HCT116 (cell line): Measurements from ENCODE around the gene AWAT2. TPM values are rescaled to one million over a fixed set of nuclear protein-coding genes. Genes with fewer than 3 reads are reported as not detected.

Experiments used
- ATAC-seq: fragments of 200-7000 bp; cut with Tn5 transposase; 2 replicates; pipeline ENCODE4 v1.9.1; 2020; ENCODE audit warnings: mild to moderate bottlenecking, moderate library complexity
- BruUV-seq: library from RNA; stranded (reverse); fragments of 400-500 nt; replicated peaks from 2 replicates; lab custom pipeline; 2021; lab: Mats Ljungman, UMichigan
- CTCF ChIA-PET: fragments of 300-600 bp; sonication (Branson Sonifier 250); formaldehyde crosslinking; loops from one replicate; lab custom pipeline; 2021; ENCODE audit warnings: antibody characterized with exemption; lab: Charles Lee
- POLR2A ChIA-PET: fragments of 300-600, 350-600 bp; sonication (Branson Sonifier 250); formaldehyde crosslinking; loops from one replicate; lab custom pipeline; 2021; ENCODE audit warnings: antibody characterized with exemption; lab: Charles Lee
- RAD21 ChIA-PET, 2 experiments: fragments of 300-600 bp; sonication (Branson Sonifier 250); formaldehyde crosslinking; loops; one replicate each; lab custom pipeline; 2023; ENCODE audit warnings: low total read pairs in 2 of 2; ENCODE audit not compliant: uncharacterized antibody in 2 of 2, unreplicated experiment in 2 of 2, low non-redundant PET in 1 of 2; lab: Charles Lee
- DNase-seq: peaks from one replicate; pipeline ENCODE4 v3.0.0-alpha.2; 2010; ENCODE audit warnings: low read depth, low spot score
- H2AFZ ChIP-seq: fragments of 200-600 bp; shearing (Covaris generic), sonication (generic); 2 replicates; pipeline ENCODE4 v1.6.1; 2017; ENCODE audit warnings: low read depth, mixed run types, mixed read lengths, antibody characterized with exemption, low read length; ENCODE audit not compliant: poor library complexity, severe bottlenecking
- H3K27ac ChIP-seq: 2 replicates; pipeline ENCODE4 v1.5.1; 2012; ENCODE audit warnings: low read depth, low read length
- H3K27me3 ChIP-seq: fragments of 200-600 bp; sonication (generic); 2 replicates; pipeline ENCODE4 v1.6.1; 2016; ENCODE audit warnings: mixed run types, low read length, mixed read lengths; ENCODE audit not compliant: insufficient read depth
- H3K36me3 ChIP-seq, 2 experiments: fragments of 200-500 bp in 1 of 2; fragments of 200-600 bp in 1 of 2; sonication (Bioruptor generic) in 1 of 2; sonication (generic) in 1 of 2; 2 replicates each; pipeline versions ENCODE4 v1.5.1 to v1.6.1; 2014 to 2016; ENCODE audit warnings: low read length in 2 of 2, inconsistent platforms in 1 of 2, mixed read lengths in 1 of 2, mixed run types in 1 of 2; ENCODE audit not compliant: insufficient read depth in 2 of 2, control insufficient read depth in 1 of 2
- H3K4me1 ChIP-seq, 2 experiments: fragments of 200-600 bp in 1 of 2; sonication (generic) in 1 of 2; 2 replicates each; pipeline versions ENCODE4 v1.5.1 to v1.6.1; 2012 to 2017; ENCODE audit warnings: low read length in 2 of 2, inconsistent platforms in 1 of 2, mild to moderate bottlenecking in 1 of 2, mixed read lengths in 1 of 2, mixed run types in 1 of 2, moderate library complexity in 1 of 2; ENCODE audit not compliant: insufficient read depth in 2 of 2, control insufficient read depth in 1 of 2
- H3K4me2 ChIP-seq: fragments of 200-600 bp; sonication (generic); 2 replicates; pipeline ENCODE4 v1.6.1; 2017; ENCODE audit warnings: mixed run types, low read length, mixed read lengths
- H3K4me3 ChIP-seq, 2 experiments: fragments of 200-600 bp in 1 of 2; sonication (generic) in 1 of 2; replicated peaks in 1 of 2; 2 replicates each; pipeline ENCODE4 v1.5.1; 2011 to 2016; ENCODE audit warnings: low read length in 2 of 2, control low read depth in 1 of 2, low read depth in 1 of 2, mild to moderate bottlenecking in 1 of 2, mixed read lengths in 1 of 2, mixed run types in 1 of 2
- H3K79me2 ChIP-seq: fragments of 200-600 bp; sonication (generic); 2 replicates; pipeline ENCODE4 v1.6.1; 2017; ENCODE audit warnings: mild to moderate bottlenecking, mixed run types, low read length, moderate library complexity, mixed read lengths; ENCODE audit not compliant: insufficient read depth
- H3K9ac ChIP-seq: fragments of 200-600 bp; sonication (generic); 2 replicates; pipeline ENCODE4 v1.6.1; 2016; ENCODE audit warnings: low read length, mixed read lengths
- H3K9me2 ChIP-seq: fragments of 200-600 bp; sonication (generic), shearing (Covaris generic); 2 replicates; pipeline ENCODE4 v1.6.1; 2017; ENCODE audit warnings: mixed run types, mild to moderate bottlenecking, moderate library complexity; ENCODE audit not compliant: insufficient read depth
- H3K9me3 ChIP-seq, 2 experiments: fragments of 200-500 bp in 1 of 2; fragments of 200-600 bp in 1 of 2; sonication (Bioruptor generic) in 1 of 2; sonication (generic) in 1 of 2; 2 replicates each; pipeline ENCODE4 v1.6.1; 2014 to 2017; ENCODE audit warnings: low read length in 2 of 2, mixed read lengths in 2 of 2, inconsistent platforms in 1 of 2, low read depth in 1 of 2, mild to moderate bottlenecking in 1 of 2, mixed run types in 1 of 2, moderate library complexity in 1 of 2; ENCODE audit not compliant: control insufficient read depth in 1 of 2, insufficient read depth in 1 of 2
- H4K20me1 ChIP-seq: fragments of 200-600 bp; sonication (generic), shearing (Covaris generic); 2 replicates; pipeline ENCODE4 v1.6.1; 2017; ENCODE audit warnings: mixed run types, mild to moderate bottlenecking, moderate library complexity; ENCODE audit not compliant: insufficient read depth
- CEBPB ChIP-seq: IDR thresholded peaks from 2 replicates; pipeline ENCODE4 v1.6.1; 2012; ENCODE audit warnings: low read depth
- EGR1 ChIP-seq: IDR thresholded peaks from 2 replicates; pipeline ENCODE4 v1.6.1; 2012; ENCODE audit warnings: low read depth
- ELF1 ChIP-seq: IDR thresholded peaks from 2 replicates; pipeline ENCODE4 v1.6.1; 2012; ENCODE audit warnings: low read depth, borderline replicate concordance
- EZH2 ChIP-seq: fragments of 200-600 bp; sonication (generic); IDR thresholded peaks from 2 replicates; pipeline ENCODE4 v1.6.1; 2017; ENCODE audit warnings: antibody characterized with exemption, mixed run types
- JUND ChIP-seq: IDR thresholded peaks from 2 replicates; pipeline ENCODE4 v1.6.1; 2012
- RAD21 ChIP-seq: IDR thresholded peaks from 2 replicates; pipeline ENCODE4 v1.6.1; 2012; ENCODE audit warnings: low read depth, mild to moderate bottlenecking
- TCF7L2 ChIP-seq: IDR thresholded peaks from 2 replicates; pipeline ENCODE4 v1.7.0; 2011; ENCODE audit warnings: borderline replicate concordance, inconsistent platforms; ENCODE audit not compliant: insufficient read depth, insufficient read length; ENCODE audit errors: extremely low read depth
- ZNF274 ChIP-seq: fragments of 200-500 bp; sonication (Bioruptor generic); IDR thresholded peaks from 2 replicates; pipeline ENCODE4 v1.6.1; 2014; ENCODE audit warnings: mild to moderate bottlenecking, low read depth, low read length, inconsistent platforms
- intact Hi-C: fragments of 100-400 bp; cut with micrococcal nuclease; formaldehyde crosslinking; loops from 2 replicates; pipeline ENCODE4 v1.10.0; 2022
- total RNA-seq: library from RNA; stranded (reverse); gene quantifications from one replicate; pipeline ENCODE4 v1.2.1, GENCODE V29; 2021; ENCODE audit not compliant: unreplicated experiment
- TF ChIP-seq, protein P1 (sequence below), 3 experiments: fragments of 200-600 bp in 1 of 3; sonication (generic) in 1 of 3; IDR thresholded peaks in 2 of 3; conservative IDR thresholded peaks in 1 of 3; 2 replicates each; pipeline ENCODE4 v1.5.1; 2012 to 2017; ENCODE audit warnings: low read depth in 2 of 3, low read length in 2 of 3, antibody characterized with exemption in 1 of 3, borderline replicate concordance in 1 of 3, control low read depth in 1 of 3, mild to moderate bottlenecking in 1 of 3, mixed read lengths in 1 of 3, mixed run types in 1 of 3, moderate library complexity in 1 of 3; ENCODE audit not compliant: insufficient read depth in 1 of 3
- TF ChIP-seq, protein P2 (sequence below): IDR thresholded peaks from 2 replicates; pipeline ENCODE4 v1.6.1; 2012
- TF ChIP-seq, protein P3 (sequence below): IDR thresholded peaks from 2 replicates; pipeline ENCODE4 v1.6.1; 2011; ENCODE audit warnings: mild to moderate bottlenecking, low read length, moderate library complexity; ENCODE audit not compliant: insufficient replicate concordance; ENCODE audit errors: extremely low read depth

The AWAT2 gene
- total RNA-seq, 1 experiment from 2014 or later = not detected

DNA sequence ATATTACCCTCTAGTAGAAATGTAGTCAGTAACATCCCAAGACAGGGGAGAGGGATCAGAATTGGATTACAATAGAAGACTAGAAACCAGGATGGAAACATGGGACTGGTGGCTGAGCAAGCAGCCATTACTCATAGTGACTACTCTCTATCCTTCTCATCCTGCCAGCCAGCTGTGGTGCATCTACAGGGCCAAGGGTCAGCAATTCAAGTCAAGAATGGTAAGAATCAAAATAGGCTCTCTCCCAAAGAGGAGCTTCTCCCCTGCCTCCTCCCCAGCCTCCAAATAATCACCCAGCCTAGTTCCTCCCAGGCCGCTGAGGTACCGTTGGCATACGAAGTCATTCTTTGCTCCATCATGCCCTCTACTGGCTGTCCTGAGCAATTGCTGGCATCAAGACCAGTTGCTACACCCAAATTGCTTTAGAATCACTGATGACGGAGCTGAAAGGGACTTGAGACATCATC lies 19.4 kb downstream of the AWAT2 start:
- Histone ChIP-seq H3K27ac (no peak overlapping the region), H3K4me2 (no peak overlapping the region), H3K27me3 (no peaks in the 10 kb centered on the region), H4K20me1 (no peaks in the 10 kb centered on the region), H3K9me3 (no peaks in the 10 kb centered on the region), H3K4me1 (peaks cover 2 to 10% of the 10 kb centered on the region in 2 experiments; a peak in 2 of 4 replicates), H3K4me3 (no peak overlapping the region), H3K79me2 (no peaks in the 10 kb centered on the region), H3K9me2 (no peaks in the 10 kb centered on the region), H3K9ac (no peak overlapping the region), H2AFZ (no peak overlapping the region), H3K36me3 (no peaks in the 10 kb centered on the region)
- intact Hi-C loops = loop anchor here (1.0 to 5.0 kb wide), 3 partner anchors 413 to 537 kb away; partner anchors contain the start of gene EDA
- DNase-seq (peak; percentile 22), ATAC-seq (peak; percentile 80)
- TF ChIP-seq TCF7L2 = no peak
- TF ChIP-seq, protein P1, sequence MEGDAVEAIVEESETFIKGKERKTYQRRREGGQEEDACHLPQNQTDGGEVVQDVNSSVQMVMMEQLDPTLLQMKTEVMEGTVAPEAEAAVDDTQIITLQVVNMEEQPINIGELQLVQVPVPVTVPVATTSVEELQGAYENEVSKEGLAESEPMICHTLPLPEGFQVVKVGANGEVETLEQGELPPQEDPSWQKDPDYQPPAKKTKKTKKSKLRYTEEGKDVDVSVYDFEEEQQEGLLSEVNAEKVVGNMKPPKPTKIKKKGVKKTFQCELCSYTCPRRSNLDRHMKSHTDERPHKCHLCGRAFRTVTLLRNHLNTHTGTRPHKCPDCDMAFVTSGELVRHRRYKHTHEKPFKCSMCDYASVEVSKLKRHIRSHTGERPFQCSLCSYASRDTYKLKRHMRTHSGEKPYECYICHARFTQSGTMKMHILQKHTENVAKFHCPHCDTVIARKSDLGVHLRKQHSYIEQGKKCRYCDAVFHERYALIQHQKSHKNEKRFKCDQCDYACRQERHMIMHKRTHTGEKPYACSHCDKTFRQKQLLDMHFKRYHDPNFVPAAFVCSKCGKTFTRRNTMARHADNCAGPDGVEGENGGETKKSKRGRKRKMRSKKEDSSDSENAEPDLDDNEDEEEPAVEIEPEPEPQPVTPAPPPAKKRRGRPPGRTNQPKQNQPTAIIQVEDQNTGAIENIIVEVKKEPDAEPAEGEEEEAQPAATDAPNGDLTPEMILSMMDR (IDR thresholded peaks at IDR 0.05 in 2 of 3, conservative IDR thresholded peaks at IDR 0.05 in 1 of 3; ENCODE audit: borderline replicate concordance in 1 of 3, insufficient read depth in 1 of 3, low read depth in 2 of 3, low read length in 2 of 3) = peak; percentile 38 to 72 (median 64); a peak in 5 of 6 replicates
- TF ChIP-seq, protein P2, sequence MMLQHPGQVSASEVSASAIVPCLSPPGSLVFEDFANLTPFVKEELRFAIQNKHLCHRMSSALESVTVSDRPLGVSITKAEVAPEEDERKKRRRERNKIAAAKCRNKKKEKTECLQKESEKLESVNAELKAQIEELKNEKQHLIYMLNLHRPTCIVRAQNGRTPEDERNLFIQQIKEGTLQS = no peak
- peak; percentile 76 for TF ChIP-seq RAD21
- BruUV-seq = no TSS peak
- ChIA-PET RAD21 (interaction anchor here in 1 of 2 experiments (1.2 kb wide), 1 partner anchor 537 kb away, joined by 5 read pairs; no protein-coding TSS in a partner anchor), CTCF (interaction anchor here (0.6 to 1.7 kb wide), 15 partner anchors 9 to 606 kb away, joined by 3 to 13 read pairs (median 3); no protein-coding TSS in a partner anchor), POLR2A (no interaction called here)

DNA sequence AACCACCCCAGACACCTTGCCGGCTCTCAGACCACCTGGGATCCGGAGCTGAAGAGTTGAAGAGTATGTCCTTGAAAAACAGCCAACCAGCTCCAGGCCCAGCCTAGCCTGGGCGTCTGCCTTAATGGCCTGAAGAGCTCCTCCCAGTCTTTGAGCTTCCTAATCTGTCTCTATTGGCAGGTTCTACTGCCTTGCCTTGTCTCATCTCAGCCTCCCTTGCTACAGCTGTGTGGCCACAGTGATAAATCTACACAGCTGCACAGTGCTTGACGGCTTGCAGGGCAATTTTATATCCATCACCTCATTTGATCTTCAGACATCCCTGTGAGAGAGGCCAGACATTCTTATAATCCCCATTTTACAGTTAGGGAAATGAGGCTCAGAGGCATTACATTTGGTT lies 19.9 kb downstream of the AWAT2 start:
- no peak for ATAC-seq
- intact Hi-C loops = loop anchor here (1.0 to 5.0 kb wide), 3 partner anchors 413 to 537 kb away; partner anchors contain the start of gene EDA
- H3K9me3 ChIP-seq = no peaks in the 10 kb centered on the region
- H3K4me1 ChIP-seq = peaks cover 2 to 13% of the 10 kb centered on the region in 2 experiments; a peak in 2 of 4 replicates
- no peaks in the 10 kb centered on the region for H3K27me3 ChIP-seq
- no peak overlapping the region for H2AFZ ChIP-seq
- H3K79me2 ChIP-seq = no peaks in the 10 kb centered on the region
- no peaks in the 10 kb centered on the region for H3K9me2 ChIP-seq
- H4K20me1 ChIP-seq = no peaks in the 10 kb centered on the region
- H3K9ac ChIP-seq = no peak overlapping the region
- no peaks in the 10 kb centered on the region for H3K36me3 ChIP-seq
- ChIA-PET POLR2A (no interaction called here), CTCF (interaction anchor here (0.8 to 1.7 kb wide), 8 partner anchors 12 to 606 kb away, joined by 3 to 13 read pairs (median 4); no protein-coding TSS in a partner anchor), RAD21 (interaction anchor here in 1 of 2 experiments (1.2 kb wide), 1 partner anchor 536 kb away, joined by 5 read pairs; no protein-coding TSS in a partner anchor)
- no peak for DNase-seq
- BruUV-seq = no TSS peak
- H3K4me2 ChIP-seq = no peak overlapping the region
- H3K27ac ChIP-seq = no peak overlapping the region
- no peak overlapping the region for H3K4me3 ChIP-seq
- no peak for TF ChIP-seq JUND
- no peak for TF ChIP-seq EGR1
- no peak for TF ChIP-seq ZNF274
- no peak for TF ChIP-seq CEBPB
- no peak for TF ChIP-seq TCF7L2
- TF ChIP-seq ELF1 = no peak
- TF ChIP-seq, protein P3, sequence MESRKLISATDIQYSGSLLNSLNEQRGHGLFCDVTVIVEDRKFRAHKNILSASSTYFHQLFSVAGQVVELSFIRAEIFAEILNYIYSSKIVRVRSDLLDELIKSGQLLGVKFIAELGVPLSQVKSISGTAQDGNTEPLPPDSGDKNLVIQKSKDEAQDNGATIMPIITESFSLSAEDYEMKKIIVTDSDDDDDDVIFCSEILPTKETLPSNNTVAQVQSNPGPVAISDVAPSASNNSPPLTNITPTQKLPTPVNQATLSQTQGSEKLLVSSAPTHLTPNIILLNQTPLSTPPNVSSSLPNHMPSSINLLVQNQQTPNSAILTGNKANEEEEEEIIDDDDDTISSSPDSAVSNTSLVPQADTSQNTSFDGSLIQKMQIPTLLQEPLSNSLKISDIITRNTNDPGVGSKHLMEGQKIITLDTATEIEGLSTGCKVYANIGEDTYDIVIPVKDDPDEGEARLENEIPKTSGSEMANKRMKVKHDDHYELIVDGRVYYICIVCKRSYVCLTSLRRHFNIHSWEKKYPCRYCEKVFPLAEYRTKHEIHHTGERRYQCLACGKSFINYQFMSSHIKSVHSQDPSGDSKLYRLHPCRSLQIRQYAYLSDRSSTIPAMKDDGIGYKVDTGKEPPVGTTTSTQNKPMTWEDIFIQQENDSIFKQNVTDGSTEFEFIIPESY = no peak
- no peak for TF ChIP-seq EZH2
- TF ChIP-seq, protein P1 (IDR thresholded peaks at IDR 0.05 in 2 of 3, conservative IDR thresholded peaks at IDR 0.05 in 1 of 3; ENCODE audit: borderline replicate concordance in 1 of 3, insufficient read depth in 1 of 3, low read depth in 2 of 3, low read length in 2 of 3) = no peak
